HG02571 (cell line): ENCODE data around the gene HOXA3.

ENCODE experiments used
- ATAC-seq: cut with Tn5 transposase; IDR thresholded peaks from one replicate; pipeline ENCODE4 v1.9.1; 2021; ENCODE audit warnings: mild to moderate bottlenecking, moderate library complexity; ENCODE audit not compliant: unreplicated experiment

The HOXA3 gene

DNA sequence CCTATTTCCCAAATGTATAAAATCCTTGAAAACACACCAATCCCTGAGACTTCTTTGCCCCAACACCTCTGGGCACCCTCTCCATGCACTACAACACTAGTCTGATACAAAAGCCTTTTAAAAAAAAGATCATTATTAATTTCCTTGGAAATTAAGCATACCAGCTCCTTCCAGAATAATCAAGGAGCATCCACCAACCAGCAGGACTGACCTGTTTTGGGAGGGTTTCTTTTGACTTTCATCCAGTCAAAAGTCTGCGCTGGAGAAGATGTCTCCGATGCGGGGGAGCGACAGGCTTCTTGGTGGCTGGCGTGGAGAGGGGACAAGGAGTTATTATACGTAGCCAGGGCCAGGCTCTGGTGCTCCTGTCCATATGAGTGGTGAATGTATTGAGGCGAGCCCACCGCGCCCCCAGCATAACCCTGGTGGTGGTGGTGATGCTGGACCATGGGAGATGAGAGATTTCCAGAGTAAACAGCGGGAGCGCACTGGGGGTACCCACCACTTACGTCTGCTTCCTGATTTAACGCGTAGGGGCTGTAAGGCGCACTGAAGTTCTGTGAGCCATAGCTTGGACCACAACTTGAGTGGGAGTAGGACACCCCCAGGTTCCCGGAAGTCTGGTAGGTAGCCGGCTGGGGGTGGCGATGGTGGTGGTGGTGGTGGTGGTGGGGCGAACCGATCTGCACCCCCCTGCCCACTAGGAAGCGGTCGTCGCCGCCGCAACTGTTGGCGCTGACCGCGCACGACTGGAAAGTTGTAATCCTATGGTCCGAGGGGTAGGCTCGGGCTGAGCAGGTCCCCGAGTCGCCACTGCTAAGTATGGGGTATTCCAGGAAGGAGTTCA lies 57.1 kb downstream of the HOXA3 start:
- ATAC-seq, result no peak

DNA sequence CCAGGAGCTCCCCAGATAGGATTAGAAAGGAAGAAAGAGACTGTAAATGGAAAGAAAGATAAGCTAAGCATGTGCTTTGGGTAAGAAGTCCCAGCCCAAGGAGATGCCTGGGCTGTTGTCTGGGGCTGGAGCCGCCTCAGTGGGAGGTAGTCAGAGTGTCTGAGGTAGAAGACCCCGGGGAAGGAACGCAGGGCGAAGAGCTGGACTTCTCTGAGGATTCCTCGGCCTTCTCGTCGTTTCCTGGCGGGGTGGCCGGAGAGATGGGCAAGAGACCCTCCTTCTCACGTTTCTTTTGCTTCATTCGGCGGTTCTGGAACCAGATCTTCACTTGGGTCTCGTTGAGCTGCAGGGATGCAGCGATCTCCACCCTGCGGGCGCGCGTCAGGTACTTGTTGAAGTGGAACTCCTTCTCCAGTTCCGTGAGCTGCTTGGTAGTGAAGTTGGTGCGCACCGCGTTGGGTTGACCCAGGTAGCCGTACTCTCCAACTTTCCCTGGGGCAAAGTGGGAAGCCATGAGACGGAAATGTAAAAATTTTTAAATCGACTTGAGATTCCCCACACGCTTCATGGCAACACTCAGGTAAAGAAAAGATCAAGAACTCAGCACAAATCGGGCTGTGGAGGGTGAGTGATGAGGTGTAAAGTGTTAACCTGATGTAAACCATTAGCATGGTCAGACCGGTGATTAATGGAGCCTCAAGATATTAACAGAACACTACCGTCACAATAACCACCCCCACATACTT lies 57.9 kb downstream of the HOXA3 start:
- no peak for ATAC-seq

DNA sequence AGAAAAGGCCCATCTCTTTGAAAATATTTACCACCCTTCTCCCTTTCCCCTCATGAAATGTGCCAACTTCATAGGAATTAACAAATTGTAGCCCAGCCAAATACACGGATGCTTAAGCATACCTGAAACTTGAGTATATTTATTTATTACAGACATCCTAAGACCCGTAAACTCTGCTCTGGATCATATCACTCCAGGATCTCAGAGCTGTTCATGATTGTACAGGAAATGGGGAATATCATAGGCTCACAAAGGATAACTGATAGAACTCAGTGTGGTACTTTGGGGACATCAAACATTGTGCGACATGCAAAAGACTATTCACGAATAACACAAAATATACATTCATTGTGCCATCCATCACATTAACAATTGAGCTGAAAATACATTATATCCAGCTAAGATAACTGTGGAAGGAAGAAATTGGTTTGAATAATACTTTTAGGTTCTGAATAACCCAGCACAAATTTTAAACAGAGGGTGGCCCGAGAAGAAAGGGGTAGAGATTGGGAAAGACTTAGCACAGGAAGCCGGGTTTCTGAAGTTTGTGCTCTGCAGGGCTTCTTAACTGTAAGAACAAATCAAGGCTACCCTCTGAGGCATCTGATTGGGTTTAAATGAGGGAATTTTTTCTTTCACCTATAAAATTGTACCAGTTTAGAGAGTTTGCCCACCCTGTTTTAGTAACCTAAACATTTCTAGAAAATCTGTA lies 59.0 kb downstream of the HOXA3 start:
- ATAC-seq, result no peak

DNA sequence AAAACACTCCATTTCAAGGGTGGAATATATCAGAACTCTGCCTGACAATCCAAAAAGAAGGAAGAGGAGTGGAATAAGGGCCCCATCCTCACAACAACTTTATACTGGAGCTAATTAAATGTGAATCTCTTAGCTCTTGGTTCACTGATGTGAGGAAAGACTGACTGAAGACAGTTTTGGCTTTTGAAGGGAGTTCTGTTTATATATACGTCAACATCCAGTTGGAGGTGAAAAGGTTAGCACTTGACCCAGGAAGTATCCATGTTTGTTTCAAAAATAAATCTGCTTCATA lies 59.6 kb downstream of the HOXA3 start:
- ATAC-seq, result no peak

DNA sequence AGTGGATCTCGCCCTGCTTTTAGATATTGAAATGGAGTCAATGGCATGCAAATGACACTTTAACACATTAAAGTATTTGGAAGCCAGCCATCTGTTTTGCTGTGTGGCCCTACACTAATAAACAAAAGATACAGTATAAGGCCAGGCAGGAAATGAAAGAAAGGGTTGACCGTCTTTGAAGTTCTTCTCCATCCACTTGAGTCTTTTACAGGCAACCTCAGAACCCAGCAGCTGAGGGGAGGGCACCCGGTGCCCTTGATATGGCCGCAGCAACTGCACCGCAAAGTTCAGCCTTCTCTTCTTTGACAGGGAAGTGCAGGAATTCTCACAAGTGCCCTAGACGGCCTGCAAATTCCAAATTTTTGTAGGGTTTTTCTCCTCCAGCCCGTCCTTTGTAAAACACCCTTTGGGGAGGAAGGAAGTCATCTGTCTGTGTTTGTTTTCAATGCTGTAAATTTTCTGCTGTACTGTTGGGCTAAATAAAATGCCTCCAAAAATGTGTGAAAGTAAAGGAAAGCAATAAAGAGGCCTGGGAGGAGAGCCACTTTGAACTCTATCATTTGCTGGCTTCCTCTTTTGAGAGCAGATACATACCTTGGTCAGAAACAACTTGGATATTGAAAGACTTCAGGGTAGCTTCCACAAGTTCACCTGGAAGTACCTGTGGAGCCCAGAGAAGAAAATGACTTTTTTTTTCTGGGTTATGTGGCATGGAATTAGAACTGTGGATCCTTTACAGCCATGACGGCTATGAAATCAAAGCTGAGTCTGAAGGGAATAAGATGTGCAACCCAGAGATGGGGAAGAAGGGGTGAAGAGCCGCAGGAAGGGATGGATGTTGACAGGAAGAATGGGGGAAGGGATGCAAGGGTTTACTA lies 60.2 kb downstream of the HOXA3 start:
- no peak for ATAC-seq

DNA sequence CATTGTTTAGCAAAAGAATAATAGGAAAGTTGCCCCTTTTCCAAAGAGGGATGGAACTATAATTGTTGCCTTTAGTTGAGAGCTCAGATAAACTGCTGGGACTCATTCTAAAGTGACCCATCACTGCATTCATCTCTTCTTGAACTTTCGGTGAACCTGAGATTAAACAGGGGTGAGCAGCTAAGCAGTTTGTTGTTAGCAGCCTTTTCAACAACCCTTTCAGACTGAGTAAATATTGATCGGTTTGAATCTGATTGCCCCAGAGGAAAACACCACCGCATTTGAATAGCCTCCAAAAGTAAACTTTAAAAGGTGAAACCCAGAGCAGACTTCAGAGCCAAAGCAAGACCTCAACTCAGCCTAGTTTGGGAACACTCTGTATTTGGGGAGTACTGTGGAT lies 61.3 kb downstream of the HOXA3 start:
- ATAC-seq, result no peak

DNA sequence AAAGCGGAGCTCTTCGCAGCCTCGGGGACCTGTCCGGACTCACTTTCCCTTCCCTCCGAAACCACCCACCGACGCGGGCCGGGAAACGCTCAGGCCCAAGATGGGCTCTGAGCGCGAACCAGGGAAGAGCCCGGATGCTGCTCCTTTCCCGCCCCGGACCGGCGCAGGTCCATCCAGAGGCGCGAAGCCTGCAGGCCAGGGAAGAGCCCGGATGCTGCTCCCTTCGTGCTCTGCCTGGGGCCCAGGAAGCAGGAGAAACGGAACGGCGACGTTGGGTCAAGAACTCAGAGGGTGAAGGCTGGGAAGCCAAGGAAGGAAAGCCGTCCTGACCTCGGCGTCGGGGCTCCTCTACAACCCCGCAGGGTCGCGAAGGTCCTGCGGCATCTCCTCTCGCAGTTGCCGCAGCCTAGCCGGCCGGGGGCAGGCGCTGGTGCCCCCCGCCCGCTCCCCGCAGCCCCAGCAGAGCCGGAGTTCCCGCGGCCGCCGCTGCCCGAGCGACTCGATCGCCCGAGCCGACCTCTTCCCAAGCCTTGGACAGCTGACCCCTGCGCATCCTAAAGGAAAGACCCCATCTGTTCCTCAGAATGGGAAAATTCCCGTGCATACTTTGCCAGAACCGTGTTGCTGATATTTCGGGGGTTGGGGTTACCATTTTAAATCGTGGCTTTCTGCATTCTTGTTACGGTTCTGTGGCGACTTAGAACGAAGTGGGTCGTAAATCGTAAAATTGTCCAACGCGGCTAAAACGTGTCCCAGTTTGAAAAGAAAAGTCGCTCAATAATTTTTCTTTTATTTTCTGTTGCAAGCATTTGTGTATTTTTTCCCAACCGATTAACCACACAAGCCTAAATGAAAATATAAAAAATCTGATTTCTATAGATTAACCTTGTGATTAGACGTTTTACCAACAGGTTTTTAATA lies 64.1 kb downstream of the HOXA3 start:
- no peak for ATAC-seq

DNA sequence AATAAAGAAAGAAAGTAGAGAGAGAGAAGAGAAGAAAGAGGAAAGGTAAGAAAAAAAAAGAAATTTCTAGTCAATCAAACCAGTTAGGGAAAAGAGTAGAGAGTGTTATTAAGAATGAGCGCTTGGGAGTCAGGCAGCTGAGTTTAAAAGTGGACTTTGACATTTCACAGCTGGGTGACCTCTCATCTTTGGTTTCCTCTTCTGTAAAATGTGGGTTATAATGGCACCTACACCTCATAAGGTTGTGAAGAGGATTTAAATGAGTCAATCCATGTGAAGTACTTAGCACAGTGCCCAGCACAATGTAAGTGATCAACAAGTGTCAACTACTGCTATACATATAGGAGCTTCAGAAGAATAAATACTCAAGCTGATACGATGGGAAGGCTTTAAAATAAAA lies 68.7 kb downstream of the HOXA3 start:
- ATAC-seq, result no peak

DNA sequence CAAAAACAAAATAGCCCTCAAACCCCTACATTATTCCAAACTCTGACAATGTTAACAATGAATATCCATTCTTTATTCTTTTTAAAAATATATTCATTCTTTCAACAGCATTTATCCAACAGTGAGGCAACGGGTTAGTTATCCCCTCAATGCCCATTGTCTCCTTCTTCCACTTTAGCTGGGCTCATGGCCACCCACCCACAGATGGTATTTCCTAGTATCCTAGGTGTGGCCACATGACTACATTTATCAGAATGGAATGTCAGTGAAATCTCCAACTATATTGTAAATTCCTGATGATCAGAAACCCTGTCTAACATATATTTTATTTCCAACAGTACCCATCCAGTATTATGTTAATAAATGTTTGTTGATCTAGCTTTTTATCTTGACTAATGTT lies 70.2 kb downstream of the HOXA3 start:
- no peak for ATAC-seq

DNA sequence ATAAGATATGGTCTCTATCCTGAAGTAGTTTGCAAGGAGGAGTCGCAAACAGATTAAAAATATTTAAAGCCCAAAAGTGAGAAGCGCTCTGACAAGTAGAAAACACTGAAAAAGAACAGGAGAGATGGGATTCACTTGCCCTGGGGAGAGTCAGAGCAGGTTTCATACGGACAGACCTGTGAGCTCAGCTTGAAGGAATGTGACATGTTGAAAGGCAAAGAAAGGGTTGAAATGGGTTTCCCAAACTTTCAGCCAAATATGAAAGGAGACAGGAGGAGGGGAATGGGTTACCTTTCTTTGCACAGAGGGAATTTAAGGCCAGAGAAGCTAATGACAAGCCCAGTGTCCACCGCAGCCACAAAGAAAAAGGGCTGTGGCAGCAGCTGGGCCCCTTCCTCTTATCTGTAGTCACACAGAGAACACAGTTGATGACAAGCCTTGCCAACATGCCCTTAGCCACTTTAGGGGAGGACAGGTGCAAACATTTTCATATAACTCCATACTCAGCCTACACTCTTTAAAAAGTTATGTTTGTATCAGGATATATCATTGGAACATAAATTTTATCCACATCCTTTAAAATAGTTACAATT lies 71.4 kb downstream of the HOXA3 start:
- no peak for ATAC-seq

DNA sequence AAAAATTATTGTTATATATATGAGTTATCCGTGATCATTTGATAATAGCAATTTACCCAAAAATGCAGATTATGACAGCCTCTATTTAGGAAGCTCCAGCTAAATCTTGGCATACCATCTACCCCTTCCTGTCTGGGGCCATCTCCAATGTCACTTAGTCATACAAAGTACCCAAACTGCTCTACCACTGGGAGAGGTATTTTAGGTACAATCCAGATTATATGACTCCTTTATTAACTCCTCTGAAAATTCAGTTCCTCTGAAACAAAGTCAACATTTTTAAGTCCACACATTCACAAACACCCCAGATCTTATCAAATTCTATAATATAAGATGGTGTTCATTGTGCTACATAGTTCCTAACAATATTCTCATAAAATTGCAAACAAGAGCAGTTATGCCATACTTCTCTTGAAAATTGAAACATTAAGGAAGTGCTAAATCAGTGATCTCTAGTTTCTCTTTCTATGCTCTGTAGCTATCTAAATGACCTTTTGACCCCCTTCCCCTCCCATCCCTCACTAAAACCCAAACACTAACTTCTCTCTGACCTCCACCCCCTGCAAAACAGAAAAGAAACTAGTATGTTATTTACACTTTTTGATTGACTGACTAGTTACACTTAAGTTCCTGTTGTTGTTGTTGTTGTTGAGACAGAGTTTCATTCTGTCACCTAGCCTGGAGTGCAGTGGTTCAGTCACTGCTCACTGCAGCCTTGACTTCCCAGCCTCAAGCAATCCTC lies 73.0 kb downstream of the HOXA3 start:
- ATAC-seq, result no peak

DNA sequence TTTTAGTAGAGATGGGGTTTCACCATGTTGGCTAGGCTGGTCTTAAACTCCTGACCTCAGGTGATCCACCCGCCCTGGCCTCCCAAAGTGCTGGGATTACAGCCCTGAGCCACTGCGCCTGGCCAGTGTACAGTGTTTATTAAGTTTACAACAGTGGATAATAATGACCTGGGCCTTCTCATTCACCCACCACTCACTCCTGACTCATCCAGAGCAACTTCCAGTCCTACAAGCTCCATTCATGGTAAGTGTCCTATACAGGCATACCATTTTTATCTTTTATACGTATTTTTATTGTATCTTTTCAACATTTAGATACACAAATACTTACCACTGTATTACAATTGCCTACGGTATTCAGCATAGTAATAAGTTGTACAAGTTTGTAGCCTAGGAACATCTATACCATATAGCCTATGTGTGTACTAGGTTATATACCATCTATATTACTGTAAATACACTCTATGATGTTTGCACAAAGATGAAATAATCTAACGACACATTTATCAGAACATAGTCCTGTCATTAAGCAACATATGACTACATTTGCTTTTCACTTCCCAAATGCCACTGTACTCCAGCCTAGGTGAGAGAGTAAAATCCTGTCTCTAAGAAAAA lies 73.7 kb downstream of the HOXA3 start:
- ATAC-seq, result no peak

DNA sequence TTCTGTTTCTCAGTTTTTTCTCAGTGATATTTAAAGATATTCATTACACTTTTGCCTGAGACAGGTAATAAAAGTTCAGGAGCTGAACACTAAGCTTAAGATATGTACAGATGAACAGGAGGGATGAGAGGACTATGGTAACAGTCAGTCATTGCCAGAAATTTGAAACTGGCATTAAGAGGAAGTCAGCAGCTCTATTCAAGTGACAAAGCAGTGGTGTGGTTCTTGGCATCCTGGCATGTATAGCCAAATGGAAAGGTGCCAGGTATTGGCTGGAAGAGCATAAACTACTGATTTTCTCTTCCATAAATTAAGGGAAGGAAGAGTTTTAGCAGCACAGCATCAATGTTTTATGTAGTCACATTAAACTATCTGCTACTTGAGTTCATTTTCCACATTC lies 79.3 kb downstream of the HOXA3 start:
- no peak for ATAC-seq

DNA sequence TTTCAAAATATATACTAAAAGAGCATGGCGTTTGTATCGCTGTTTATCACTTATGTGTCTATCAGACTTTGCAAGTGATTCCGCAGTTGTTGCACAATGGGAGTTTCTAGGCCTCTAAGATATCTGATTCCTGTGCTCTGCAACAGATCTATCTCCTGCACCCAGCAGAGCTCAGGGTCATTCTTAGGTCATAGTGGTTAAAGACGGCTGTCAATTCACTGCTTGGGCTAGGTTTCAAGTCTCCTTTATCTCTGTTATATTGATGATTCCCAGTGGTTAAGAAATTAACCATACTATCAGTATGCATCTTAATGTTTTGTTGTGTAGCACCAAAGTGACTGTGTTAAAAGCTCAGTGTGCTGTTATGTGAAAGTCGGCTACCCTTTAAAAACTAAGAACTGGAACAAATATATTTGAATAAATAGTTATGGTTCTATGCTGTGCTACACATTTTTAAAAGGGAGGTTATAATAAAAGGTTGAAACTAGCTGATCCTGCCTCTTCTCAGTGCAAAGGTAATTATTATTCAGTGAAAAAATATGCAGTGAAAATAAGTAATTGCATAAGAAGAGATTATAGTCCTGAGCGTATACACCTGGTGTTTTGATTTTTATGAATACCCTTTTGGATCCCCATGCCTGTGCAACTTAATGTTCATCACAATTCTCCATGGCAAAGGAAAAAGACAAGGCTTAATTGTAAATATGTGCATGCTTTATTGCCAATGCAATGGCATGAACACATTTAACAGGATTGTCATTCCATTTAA lies 80.6 kb downstream of the HOXA3 start:
- ATAC-seq, result no peak

DNA sequence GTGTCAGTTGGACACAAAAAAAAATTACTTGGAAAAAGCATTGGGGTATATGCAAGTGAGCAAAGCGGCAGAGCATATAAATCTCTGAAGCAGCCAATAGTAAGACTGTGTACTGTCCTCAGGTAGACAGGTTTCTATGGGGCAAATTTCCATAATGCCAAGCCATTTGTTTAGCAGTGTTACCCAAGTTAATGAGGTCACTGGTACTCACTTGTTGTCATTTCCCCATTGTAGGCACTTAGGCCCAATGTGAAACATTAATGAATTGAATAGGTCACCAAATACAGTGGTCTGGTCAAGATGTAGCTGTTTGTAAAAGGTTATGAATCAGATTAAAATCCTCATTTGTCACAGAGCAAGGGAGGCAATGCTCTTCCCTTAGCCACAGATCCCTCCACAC lies 84.1 kb downstream of the HOXA3 start:
- no peak for ATAC-seq

DNA sequence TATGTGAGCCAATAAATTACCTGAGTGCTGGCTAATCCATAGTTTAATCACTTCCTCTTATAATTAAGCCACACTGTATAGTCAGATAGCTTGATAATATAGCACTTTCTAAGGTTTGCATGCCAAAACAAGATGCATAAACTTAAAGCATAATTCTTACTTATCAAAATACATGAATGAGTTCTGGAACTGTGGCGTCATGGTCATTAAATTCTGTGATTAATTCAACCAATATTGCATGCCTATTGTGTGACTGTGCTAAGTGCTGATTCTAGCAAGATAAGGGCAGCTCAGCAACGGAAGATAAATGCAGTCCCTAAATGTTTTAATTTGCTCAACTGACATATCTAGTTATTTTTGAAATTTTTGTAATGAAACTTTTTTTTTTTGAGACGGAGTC lies 86.2 kb downstream of the HOXA3 start:
- no peak for ATAC-seq

DNA sequence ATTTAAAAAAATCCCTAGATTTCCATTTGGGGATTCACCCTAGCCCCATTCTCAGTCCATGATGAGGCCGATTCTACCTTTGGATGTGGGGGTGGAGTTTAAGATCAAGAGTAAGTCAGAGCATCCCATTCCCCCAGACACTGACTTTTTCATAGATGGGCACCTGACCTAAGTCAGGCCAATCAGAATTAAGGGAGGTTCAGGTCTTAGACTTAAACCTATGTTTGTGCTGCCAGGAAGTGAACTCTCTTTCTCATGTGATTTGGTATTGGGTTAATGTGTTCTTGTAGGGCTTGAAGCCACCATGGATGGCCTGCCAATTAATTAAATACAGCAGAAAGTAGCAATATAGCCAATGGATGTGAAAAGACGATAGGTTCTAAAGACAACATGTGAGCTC lies 86.7 kb downstream of the HOXA3 start:
- ATAC-seq, result no peak

DNA sequence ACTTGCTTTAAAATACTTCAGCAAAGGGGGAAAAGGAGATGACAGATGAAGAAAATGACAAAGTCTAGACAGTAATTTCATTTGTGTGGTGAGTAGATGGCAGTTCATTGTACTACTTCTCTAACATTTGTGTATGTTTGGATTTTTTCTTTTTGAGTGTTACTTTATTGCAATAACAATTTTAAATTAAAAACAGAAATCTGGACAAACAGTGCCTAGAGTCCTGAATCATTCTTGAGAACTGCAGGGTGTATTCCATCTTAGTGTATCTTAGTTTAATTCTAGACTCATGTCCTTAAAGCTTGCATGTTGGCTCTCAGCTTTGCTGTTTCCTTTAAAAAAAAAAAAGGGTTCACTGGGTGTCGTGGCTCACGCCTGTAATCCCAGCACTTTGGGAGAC lies 87.7 kb downstream of the HOXA3 start:
- no peak for ATAC-seq
